Thyroid gland (tissue), 4 donors: ENCODE results near the gene LHFPL2.

ENCODE experiments used
- CTCF ChIP-seq, 6 experiments: fragments of 200-600 bp in 3 of 6; fragments of 450-650 bp in 3 of 6; sonication (generic) in 3 of 6; IDR thresholded peaks; one replicate each; pipeline ENCODE4 v1.5.1; 2016 to 2019; ENCODE audit warnings: antibody characterized with exemption in 6 of 6, mild to moderate bottlenecking in 2 of 6, inconsistent platforms in 1 of 6, moderate library complexity in 1 of 6
- POLR2A ChIP-seq, 2 donors: fragments of 450-650 bp; IDR thresholded peaks; one replicate each; pipeline ENCODE4 v1.6.1; 2017; ENCODE audit warnings: antibody characterized with exemption in 2 of 2, mild to moderate bottlenecking in 2 of 2, moderate library complexity in 1 of 2

- TF ChIP-seq POLR2A (IDR thresholded peaks at IDR 0.05) (no peak), CTCF (IDR thresholded peaks at IDR 0.05) (no peak)
Measured at GRCh38 chr5:78594021-78594420, 54.6 kb downstream of the LHFPL2 start.
